Upper lobe of right lung (tissue), 1 donor: ENCODE measurements around the gene LHX4. TPM values are rescaled to one million over a fixed set of nuclear protein-coding genes. Genes with fewer than 3 reads are reported as not detected.

ENCODE experiments used
- ATAC-seq: fragments of 200-7000 bp; cut with Tn5 transposase; one replicate; pipeline ENCODE4 v1.9.1; 2020; ENCODE audit warnings: mild to moderate bottlenecking, moderate library complexity
- DNase-seq: peaks from one replicate; pipeline ENCODE4 v3.0.0-alpha.2; 2020
- H3K27ac ChIP-seq: fragments of 200-600 bp; one replicate; pipeline ENCODE4 v1.8.0; 2022
- H3K27me3 ChIP-seq: fragments of 200-600 bp; one replicate; pipeline ENCODE4 v1.8.0; 2022; ENCODE audit warnings: mild to moderate bottlenecking
- H3K36me3 ChIP-seq: fragments of 200-600 bp; one replicate; pipeline ENCODE4 v1.8.0; 2022
- H3K4me1 ChIP-seq: fragments of 200-600 bp; one replicate; pipeline ENCODE4 v1.8.0; 2022
- H3K4me3 ChIP-seq: fragments of 200-600 bp; one replicate; pipeline ENCODE4 v1.8.0; 2022; ENCODE audit warnings: mild to moderate bottlenecking
- H3K9me3 ChIP-seq: fragments of 200-600 bp; one replicate; pipeline ENCODE4 v1.8.0; 2022
- intact Hi-C: fragments of 100-400 bp; cut with DNase I; formaldehyde crosslinking; loops from one replicate; pipeline ENCODE4 v1.11.0; 2022
- total RNA-seq: library from RNA; stranded (reverse); fragmentation: NEBNext Ultra II Directional; extraction: Animal tissue kit (Norgen Biotek cat#: 25700); gene quantifications from one replicate; pipeline ENCODE4 v1.2.1, GENCODE V29; 2021
- TF ChIP-seq, protein P1 (sequence below): fragments of 200-600 bp; IDR thresholded peaks from one replicate; pipeline ENCODE4 v1.8.0; 2022; ENCODE audit warnings: antibody characterized with exemption
- donor health status: DM: no; HTN: yes; CAD: no; lungs with severe emphysema.

The LHX4 gene
- total RNA-seq, 1 donor from 2014 or later, result not detected

DNA sequence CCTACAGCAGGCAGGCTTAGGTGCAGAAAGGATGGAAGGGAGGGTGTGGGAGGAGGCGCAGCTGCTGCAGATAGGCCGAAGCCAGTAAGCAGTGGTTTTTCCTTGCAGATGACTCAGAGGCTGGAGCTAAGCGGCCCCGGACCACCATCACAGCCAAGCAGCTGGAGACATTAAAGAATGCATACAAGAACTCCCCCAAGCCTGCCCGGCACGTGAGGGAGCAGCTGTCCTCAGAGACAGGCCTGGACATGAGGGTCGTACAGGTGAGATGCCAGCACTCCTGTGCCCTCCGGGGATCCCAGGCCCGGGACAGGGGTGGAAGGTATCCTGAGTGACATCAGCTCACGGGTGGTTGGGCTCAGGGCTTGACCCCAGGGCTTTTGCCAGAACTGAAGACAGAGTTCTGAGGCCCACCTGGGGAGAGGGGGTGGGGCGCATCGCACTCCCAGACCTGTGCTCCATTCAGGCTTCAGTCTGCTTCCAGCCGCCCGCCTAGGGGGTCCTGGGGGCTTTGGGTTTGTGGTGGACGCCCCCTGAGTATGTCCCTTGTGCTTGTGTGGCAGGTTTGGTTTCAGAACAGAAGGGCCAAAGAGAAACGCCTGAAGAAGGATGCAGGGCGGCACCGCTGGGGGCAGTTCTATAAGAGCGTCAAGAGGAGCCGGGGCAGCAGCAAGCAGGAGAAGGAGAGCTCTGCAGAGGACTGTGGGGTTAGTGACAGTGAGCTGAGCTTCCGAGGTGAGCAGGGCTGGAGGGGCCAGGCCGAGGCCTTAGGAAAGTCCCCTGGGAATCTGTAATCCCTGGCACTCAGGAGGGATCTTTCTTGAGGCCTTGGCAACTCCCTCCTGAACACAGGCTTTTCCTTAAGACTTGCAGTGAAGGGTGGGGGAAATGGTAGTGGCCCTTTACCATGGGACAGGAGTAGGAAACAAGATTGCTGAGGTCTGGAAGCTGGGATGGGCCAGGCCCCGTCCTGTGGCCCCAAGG lies 41.5 kb downstream of the LHX4 start:
- H3K36me3 ChIP-seq, result peaks cover 6% of the 10 kb centered on the region
- TF ChIP-seq, protein P1, sequence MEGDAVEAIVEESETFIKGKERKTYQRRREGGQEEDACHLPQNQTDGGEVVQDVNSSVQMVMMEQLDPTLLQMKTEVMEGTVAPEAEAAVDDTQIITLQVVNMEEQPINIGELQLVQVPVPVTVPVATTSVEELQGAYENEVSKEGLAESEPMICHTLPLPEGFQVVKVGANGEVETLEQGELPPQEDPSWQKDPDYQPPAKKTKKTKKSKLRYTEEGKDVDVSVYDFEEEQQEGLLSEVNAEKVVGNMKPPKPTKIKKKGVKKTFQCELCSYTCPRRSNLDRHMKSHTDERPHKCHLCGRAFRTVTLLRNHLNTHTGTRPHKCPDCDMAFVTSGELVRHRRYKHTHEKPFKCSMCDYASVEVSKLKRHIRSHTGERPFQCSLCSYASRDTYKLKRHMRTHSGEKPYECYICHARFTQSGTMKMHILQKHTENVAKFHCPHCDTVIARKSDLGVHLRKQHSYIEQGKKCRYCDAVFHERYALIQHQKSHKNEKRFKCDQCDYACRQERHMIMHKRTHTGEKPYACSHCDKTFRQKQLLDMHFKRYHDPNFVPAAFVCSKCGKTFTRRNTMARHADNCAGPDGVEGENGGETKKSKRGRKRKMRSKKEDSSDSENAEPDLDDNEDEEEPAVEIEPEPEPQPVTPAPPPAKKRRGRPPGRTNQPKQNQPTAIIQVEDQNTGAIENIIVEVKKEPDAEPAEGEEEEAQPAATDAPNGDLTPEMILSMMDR, result no peak
- no peaks in the 10 kb centered on the region for H3K4me1 ChIP-seq
- no peak for DNase-seq
- no peaks in the 10 kb centered on the region for H3K27me3 ChIP-seq
- no peak for ATAC-seq
- no peak overlapping the region for H3K4me3 ChIP-seq
- no peaks in the 10 kb centered on the region for H3K9me3 ChIP-seq
- no peak overlapping the region for H3K27ac ChIP-seq
- intact Hi-C loops, result no loop called here

DNA sequence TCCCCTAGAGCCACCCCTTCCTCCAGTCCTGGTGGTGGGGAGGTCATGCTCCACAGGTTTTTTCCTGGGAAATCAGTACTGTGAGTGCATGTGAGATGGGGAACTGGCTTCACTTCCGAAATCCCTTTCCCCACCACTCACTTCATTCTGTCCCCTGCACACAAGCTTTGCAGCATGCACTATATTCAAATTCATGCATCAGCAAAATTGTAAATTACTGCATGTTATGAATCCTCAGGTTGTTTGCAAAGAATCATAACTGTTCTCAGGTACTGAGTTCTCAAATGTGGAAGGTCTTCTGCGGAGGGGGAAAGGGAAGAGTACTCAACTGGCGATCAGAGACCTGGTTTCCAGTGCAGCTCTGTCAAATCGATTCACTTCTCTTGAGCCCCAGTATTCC lies 42.3 kb downstream of the LHX4 start:
- DNase-seq (no peak), ATAC-seq (no peak)
- TF ChIP-seq, protein P1, result no peak
- Histone ChIP-seq H3K4me1 (no peaks in the 10 kb centered on the region), H3K27me3 (no peaks in the 10 kb centered on the region), H3K9me3 (no peaks in the 10 kb centered on the region), H3K4me3 (no peak overlapping the region), H3K36me3 (peaks cover 6% of the 10 kb centered on the region), H3K27ac (no peak overlapping the region)
- intact Hi-C loops, result no loop called here

DNA sequence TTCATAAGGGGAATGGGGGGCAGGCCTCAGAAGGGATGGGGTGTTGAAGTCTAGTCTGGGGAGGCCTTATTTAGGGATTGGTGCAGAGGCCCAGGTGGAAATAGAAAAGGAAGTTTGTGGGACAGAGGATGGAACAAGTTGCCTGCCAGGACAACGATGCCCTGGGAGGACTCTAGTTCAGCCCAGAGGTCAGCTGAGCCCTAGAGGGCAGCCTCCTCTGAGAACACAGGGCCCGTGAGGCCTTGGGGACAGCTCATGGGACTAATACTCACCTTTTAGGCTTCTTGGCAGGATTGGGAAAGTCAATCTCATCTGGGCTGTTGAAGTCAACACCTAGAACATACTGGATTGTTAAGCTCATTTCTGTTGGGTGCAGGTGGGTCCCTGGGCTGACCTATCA lies 43.0 kb downstream of the LHX4 start:
- DNase-seq (no peak), ATAC-seq (no peak)
- TF ChIP-seq, protein P1, result no peak
- no peak overlapping the region for H3K27ac ChIP-seq
- H3K4me1 ChIP-seq, result no peaks in the 10 kb centered on the region
- intact Hi-C loops, result no loop called here
- no peaks in the 10 kb centered on the region for H3K9me3 ChIP-seq
- peaks cover 6% of the 10 kb centered on the region for H3K36me3 ChIP-seq
- no peaks in the 10 kb centered on the region for H3K27me3 ChIP-seq
- no peak overlapping the region for H3K4me3 ChIP-seq

DNA sequence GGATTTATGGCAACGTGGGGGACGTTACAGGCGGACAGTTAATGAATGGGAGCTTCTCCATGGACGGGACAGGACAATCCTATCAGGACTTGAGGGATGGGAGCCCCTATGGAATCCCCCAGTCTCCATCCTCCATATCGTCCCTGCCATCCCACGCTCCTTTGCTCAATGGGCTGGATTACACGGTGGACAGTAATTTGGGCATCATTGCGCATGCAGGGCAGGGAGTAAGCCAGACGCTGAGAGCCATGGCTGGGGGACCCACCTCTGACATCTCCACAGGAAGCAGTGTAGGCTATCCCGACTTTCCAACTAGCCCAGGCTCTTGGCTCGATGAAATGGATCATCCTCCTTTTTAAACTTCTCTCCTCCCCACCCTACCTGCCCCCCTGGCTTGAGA lies 44.2 kb downstream of the LHX4 start:
- H3K4me3 ChIP-seq, result no peak overlapping the region
- TF ChIP-seq, protein P1, result no peak
- no peak for ATAC-seq

DNA sequence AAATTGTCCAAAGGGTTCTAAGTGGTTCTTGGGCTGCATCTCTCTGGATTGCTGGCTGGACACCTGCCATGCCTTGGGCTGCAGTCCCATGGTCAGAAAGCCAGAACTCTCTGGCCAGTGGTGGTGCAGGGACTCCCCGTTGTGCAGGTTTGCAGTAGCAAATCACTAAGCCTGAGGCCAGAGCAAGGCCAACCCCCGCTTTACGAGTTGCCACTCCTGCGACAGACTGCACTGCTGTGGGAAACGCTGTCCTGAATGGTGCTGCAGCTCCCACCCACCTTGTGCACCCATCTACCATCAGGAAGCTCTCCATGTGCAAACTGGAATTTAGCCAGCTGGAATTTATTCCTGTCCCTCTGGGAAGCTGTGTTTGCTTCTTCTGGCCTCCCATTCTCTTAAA lies 45.7 kb downstream of the LHX4 start:
- Histone ChIP-seq H3K4me3 (no peak overlapping the region), H3K27me3 (no peaks in the 10 kb centered on the region), H3K36me3 (peaks cover 6% of the 10 kb centered on the region), H3K27ac (no peak overlapping the region), H3K9me3 (no peaks in the 10 kb centered on the region), H3K4me1 (no peaks in the 10 kb centered on the region)
- ATAC-seq (no peak), DNase-seq (no peak)
- intact Hi-C loops, result no loop called here
- TF ChIP-seq, protein P1, result no peak

More for the DNA sequence above, 44.2 kb downstream of the LHX4 start:
- H3K4me1 ChIP-seq, result no peaks in the 10 kb centered on the region
- no peaks in the 10 kb centered on the region for H3K27me3 ChIP-seq
- intact Hi-C loops, result no loop called here
- H3K9me3 ChIP-seq, result no peaks in the 10 kb centered on the region
- DNase-seq, result no peak
- no peak overlapping the region for H3K27ac ChIP-seq
- peaks cover 6% of the 10 kb centered on the region for H3K36me3 ChIP-seq
